GM18951 (cell line): ENCODE results near the gene FAM131C.
"Not testable (repeated sequence)": the region's sequence is repeated elsewhere in the genome, so short reads cannot be mapped to it uniquely, and the experiment has no call there.

Experiments
- POLR2A ChIP-seq: IDR thresholded peaks from 4 replicates; pipeline ENCODE4 v1.6.1; 2011; ENCODE audit warnings: mild to moderate bottlenecking; ENCODE audit not compliant: insufficient read length, insufficient read depth; ENCODE audit errors: extremely low read depth
- in situ Hi-C: fragments of 300-500 bp; cut with MboI; formaldehyde crosslinking; loops from one replicate; pipeline ENCODE4 v1.12.0; 2022; ENCODE audit warnings: low sequenced_read_pairs, mixed read lengths, inconsistent platforms; ENCODE audit not compliant: unreplicated experiment

The FAM131C gene

DNA sequence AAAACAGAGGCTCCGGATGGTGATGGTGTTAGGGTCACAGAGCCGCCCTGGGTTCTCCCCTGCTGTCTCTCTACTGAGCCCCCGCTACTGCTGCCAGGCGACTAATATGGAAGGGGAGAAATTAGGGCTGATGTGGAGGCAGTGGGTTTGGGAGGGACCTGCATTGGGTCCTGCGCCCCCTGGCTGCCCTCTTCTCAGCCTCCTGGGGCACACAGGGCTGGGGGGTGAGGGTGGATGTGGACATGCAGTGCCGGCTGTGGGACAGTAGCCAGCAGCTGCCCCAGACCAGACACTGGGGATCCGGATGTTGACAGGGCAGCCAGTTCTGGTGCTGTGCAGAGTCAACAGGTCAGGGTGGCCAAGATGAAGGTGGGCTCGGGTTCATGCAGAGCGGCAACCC, 31.4 kb downstream of the FAM131C start:
- no peak for TF ChIP-seq POLR2A

GRCh38 chr1:16041200-16041599, 32.3 kb downstream of the FAM131C start:
- in situ Hi-C loops: no loop called here
- no peak for TF ChIP-seq POLR2A

More for the DNA sequence above, 31.4 kb downstream of the FAM131C start:
- in situ Hi-C loops: no loop called here

GRCh38 chr1:16039871-16040270, 33.6 kb downstream of the FAM131C start:
- in situ Hi-C loops: not testable (repeated sequence)

DNA sequence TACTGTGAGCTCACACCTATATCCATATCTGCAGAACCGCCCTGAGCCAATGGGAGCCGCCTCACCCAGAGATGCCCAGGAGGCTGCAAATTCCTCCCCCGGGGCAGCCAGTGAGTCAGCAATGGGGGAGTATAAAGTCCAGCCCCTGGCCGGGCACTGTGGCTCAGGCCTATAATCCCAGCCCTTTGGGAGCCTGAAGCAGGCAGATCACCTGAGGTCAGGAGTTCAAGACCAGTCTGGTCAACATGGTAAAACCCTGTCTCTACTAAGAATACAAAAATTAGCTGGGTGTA, 34.9 kb downstream of the FAM131C start:
- in situ Hi-C loops: no loop called here
- TF ChIP-seq POLR2A: no peak

DNA sequence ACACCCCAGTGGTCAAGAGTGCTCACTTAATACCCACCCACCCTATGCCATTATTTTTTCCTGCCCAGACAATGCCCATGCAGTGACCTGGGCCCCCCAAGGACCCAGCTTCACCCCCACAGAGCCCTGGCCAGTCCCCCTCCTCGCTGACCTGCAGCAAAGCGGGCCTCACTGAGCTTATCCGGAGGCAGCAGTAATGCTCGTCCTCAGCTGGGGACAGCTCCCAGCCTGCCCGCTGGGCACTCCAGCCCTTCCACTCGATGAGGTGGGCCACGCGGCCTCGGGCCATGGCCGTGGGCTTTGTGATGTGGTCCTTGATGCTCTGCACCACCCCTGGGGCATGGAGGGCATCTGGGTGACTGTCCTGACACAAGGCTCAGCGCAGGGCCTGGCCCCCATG, 37.0 kb downstream of the FAM131C start:
- in situ Hi-C loops: not testable (repeated sequence)

DNA sequence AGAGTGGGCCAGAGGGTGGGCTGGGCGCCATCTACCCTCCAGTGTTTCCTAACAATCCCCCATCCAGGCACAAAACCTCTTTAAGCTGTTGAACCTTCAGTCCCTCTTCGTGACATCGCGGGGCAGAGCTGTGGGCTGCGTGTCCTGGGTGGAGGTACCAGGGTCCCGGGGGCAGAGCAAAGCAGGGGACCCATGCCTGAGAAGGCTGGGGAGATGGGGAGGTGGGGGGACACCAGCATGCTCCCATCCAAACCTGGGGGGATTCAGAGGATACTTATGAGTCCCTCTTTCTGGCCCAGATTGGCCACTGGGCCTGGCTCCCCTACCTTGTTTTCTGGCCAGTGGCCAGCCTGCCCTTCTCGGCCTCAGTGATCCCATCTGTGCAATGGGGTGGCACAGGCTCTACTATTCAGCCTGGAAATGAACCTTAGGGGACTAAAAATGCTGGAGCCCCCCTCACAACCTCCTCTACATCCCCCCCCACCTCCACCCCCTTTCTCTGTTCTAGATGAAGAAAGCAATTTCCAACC, 40.3 kb downstream of the FAM131C start:
- in situ Hi-C loops: not testable (repeated sequence)

GRCh38 chr1:16032388-16033102, 40.9 kb downstream of the FAM131C start:
- TF ChIP-seq POLR2A: no peak
- in situ Hi-C loops: no loop called here

- in situ Hi-C loops: no loop called here
- no peak for TF ChIP-seq POLR2A
These were observed 41.9 kb downstream of the FAM131C start for GRCh38 chr1:16031551-16031950.

DNA sequence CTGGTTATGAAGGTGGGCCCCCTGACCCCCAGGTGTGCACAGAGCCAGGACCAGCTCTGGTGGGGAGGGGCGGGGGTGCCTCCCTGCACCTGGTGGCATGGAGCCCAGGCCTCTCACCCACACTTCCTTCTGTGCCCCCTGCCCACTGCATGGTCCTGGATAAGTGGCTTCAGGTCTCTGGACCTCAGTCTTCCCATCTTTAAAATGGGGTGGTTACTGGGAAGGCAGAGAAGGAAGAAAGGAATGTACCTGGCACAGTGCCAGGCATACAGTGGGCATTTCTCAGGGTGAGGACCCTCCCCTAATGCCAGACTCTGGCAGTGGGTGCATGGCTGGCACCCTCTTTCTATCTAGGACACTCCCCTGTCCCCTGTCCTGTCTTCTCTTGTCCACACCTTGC, 44.2 kb downstream of the FAM131C start:
- in situ Hi-C loops: no loop called here

DNA sequence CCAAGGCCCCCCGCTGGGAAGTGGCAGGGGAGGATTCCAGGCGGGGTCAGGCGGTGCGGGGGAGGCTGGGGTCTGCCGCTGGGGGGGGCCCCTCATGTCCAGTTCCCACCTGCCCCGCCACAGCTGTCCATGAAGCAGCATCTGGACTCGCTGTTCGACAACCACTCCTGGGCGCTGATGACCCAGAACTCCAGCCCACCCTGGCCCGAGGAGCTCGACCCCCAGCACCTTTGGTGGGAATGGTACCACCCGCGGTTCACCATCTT, 44.5 kb downstream of the FAM131C start:
- in situ Hi-C loops: not testable (repeated sequence)

More for the DNA sequence above, 44.2 kb downstream of the FAM131C start:
- no peak for TF ChIP-seq POLR2A

- in situ Hi-C loops: no loop called here
- TF ChIP-seq POLR2A: no peak
These were observed 45.0 kb downstream of the FAM131C start for GRCh38 chr1:16028237-16029002.

GRCh38 chr1:16026723-16027484, 46.5 kb downstream of the FAM131C start:
- in situ Hi-C loops: no loop called here

DNA sequence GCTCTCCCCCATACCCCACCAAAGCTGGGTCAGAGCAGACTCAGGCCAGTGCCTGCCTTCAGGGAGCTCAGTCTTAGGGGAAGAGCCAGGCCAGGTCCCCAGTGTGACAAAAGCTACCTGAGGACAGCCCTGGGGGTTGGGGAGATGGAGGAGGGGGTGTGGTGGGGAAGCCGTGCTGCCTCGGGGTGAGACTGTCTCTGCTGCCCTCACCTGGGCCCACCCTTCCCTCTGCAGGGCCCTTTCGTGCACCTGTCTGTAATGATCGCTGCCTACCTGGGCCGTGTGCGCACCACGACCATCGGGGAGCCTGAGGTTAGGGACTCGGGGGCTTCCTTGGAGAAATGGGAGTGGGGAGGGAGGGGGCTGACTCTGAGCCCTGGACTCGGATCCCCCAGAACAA, 47.1 kb downstream of the FAM131C start:
- in situ Hi-C loops: not testable (repeated sequence)

More at GRCh38 chr1:16026723-16027484, 46.5 kb downstream of the FAM131C start:
- TF ChIP-seq POLR2A: no peak

DNA sequence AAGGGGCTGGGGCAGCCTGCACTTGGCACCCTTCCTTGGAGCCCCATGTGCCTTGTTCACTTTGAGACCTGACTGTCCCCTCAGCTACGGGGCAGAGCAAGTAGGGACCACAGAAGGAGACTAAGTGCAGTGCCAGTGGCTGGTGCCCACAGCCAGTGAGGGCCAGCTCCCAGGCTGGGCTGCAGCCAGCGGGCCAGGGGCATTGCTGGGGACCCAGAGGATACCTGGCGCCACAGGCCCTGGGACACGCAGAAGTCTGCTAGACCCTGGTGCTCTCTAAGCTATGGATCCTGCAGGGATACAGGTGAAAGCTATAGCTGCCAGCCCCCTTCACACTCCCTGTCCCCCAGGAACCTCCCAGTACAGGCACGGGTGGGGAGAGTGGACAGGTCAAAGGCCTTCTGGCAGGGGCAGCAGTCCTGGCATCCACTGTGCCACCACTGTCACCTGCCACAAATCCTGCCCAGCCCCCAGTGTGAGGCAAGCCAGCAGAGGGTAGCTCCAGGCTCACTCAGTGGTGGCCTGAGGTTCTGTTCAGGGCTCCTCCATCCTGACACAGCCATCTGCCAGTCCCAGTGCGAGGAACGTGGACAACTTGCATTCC, 50.3 kb downstream of the FAM131C start:
- in situ Hi-C loops: no loop called here
- TF ChIP-seq POLR2A: no peak

DNA sequence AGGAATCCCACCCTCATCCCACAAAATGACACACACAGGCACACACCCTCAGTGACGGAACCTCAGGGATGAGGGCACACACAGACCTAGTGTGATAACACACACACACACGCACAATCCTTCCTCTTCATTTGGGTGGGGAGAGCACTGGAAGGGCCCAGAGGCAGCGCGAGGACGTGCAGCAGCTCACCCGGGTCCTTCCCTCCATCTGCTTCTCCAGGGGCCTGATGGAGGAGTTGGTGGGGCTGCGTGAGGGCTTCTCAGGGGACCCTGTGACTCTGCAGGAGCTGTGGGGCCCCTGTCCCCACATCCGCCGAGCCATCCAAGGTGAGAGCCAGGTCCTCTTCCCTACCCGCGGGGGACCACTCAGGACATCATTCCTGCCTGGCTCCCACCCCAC, 51.1 kb downstream of the FAM131C start:
- in situ Hi-C loops: no loop called here
- no peak for TF ChIP-seq POLR2A
